ENCODE measurements around the gene TUSC2.
"Not testable (repeated sequence)": the region's sequence is repeated elsewhere in the genome, so short reads cannot be mapped to it uniquely, and the experiment has no call there.

Gene TUSC2

DNA sequence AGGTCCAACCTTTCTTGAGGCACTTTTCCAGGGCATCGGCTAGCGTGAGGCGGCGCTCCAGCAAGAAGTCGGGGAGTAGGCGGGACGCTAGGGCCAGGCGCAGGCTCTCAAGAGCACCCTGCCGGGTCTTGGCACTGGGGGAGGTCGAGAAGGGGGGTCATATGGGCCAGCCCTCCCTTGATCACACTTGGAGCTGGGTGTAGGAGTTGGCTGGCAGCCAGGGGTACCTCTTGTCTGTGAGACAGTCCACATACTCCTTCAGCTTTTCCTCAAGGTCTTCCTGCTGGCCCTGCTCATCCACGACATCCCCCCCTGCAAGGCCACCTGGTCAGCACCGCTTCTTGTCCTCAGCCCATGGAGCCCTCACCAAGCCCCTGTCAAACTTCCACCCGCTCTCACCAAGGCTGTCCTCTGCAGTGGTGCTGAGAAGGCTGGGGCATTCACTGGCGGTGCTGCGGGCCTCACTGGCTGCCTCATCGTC, 37.8 kb downstream of the TUSC2 start:
- peaks cover 13% of the 10 kb centered on the region for H3K4me1 ChIP-seq (ENCODE audit: control insufficient read depth, insufficient read depth, low read length)
- peaks cover 15% of the 10 kb centered on the region for H3K36me3 ChIP-seq (ENCODE audit: control insufficient read depth, insufficient read depth, low read length)
- no peak overlapping the region for H3K9ac ChIP-seq (ENCODE audit: low read length)
- H3K27me3 ChIP-seq (ENCODE audit: control insufficient read depth, insufficient read depth, low read length): no peaks in the 10 kb centered on the region
- H3K4me3 ChIP-seq (ENCODE audit: low read length): no peak overlapping the region
- H3K27ac ChIP-seq (ENCODE audit: low read depth, low read length): no peak overlapping the region

- Histone ChIP-seq H3K27ac (ENCODE audit: low read depth, low read length) (no peak overlapping the region), H3K36me3 (ENCODE audit: control insufficient read depth, insufficient read depth, low read length) (peaks cover 15% of the 10 kb centered on the region), H3K4me1 (ENCODE audit: control insufficient read depth, insufficient read depth, low read length) (peaks cover 13% of the 10 kb centered on the region), H3K9ac (ENCODE audit: low read length) (no peak overlapping the region), H3K4me3 (ENCODE audit: low read length) (no peak overlapping the region), H3K27me3 (ENCODE audit: control insufficient read depth, insufficient read depth, low read length) (no peaks in the 10 kb centered on the region)
Measured at GRCh38 chr3:50289130-50289529, 38.9 kb downstream of the TUSC2 start.

GRCh38 chr3:50288387-50289007, 39.5 kb downstream of the TUSC2 start:
- Histone ChIP-seq H3K9ac (ENCODE audit: low read length) (no peak overlapping the region), H3K27ac (ENCODE audit: low read depth, low read length) (no peak overlapping the region)

GRCh38 chr3:50287262-50287661, 40.8 kb downstream of the TUSC2 start:
- H3K9ac ChIP-seq (ENCODE audit: low read length): no peak overlapping the region
- H3K27ac ChIP-seq (ENCODE audit: low read depth, low read length): no peak overlapping the region
- no peak overlapping the region for H3K4me3 ChIP-seq (ENCODE audit: low read length)
- H3K4me1 ChIP-seq (ENCODE audit: control insufficient read depth, insufficient read depth, low read length): peaks cover 4% of the 10 kb centered on the region
- peaks cover 15% of the 10 kb centered on the region for H3K36me3 ChIP-seq (ENCODE audit: control insufficient read depth, insufficient read depth, low read length)
- H3K27me3 ChIP-seq (ENCODE audit: control insufficient read depth, insufficient read depth, low read length): no peaks in the 10 kb centered on the region

More at GRCh38 chr3:50288387-50289007, 39.5 kb downstream of the TUSC2 start:
- H3K27me3 ChIP-seq (ENCODE audit: control insufficient read depth, insufficient read depth, low read length): no peaks in the 10 kb centered on the region
- H3K36me3 ChIP-seq (ENCODE audit: control insufficient read depth, insufficient read depth, low read length): peaks cover 15% of the 10 kb centered on the region
- no peak overlapping the region for H3K4me3 ChIP-seq (ENCODE audit: low read length)
- H3K4me1 ChIP-seq (ENCODE audit: control insufficient read depth, insufficient read depth, low read length): peaks cover 13% of the 10 kb centered on the region

DNA sequence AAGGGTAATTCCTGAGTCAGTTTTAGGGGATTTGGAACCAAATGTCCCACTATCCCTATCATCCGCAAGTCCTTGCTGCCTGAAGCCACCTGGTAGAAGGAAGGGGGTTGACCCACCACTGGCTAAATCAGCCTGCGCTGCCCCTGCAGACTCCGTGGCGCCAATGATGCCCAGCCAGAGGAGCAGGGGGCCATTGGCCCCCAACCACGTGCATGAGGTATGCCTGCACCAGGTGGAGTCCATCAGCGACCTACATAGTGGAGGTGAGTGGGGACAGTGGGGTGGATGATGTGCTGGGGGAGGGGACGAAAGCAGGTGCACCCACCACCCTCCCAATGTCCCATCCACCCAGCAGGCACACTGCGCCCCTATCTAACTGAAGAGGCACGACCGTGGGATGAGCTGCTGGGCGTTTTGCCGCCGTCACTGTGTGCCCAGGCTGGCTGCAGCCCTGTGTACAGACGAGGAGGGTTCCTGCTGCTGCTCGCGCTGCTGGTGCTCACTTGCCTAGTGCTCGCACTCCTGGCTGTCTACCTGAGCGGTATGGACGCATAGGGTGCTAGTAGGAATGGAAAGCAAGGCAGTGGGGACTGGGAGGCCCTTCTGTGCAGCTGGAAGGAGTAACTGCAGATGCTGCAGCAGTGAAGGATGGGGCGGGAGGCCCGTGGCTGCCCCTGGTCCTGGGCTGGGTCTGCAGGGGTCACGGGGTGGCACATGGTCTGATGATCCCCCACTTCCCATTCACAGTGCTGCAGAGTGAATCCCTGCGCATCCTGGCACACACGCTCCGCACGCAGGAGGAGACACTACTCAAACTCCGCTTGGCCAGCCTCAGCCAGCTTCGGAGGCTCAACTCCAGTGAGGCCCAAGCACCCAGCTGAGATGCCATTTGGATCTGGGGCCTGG, 41.4 kb downstream of the TUSC2 start:
- Histone ChIP-seq H3K27me3 (ENCODE audit: control insufficient read depth, insufficient read depth, low read length) (no peaks in the 10 kb centered on the region), H3K27ac (ENCODE audit: low read depth, low read length) (no peak overlapping the region), H3K4me1 (ENCODE audit: control insufficient read depth, insufficient read depth, low read length) (peaks cover 4% of the 10 kb centered on the region), H3K36me3 (ENCODE audit: control insufficient read depth, insufficient read depth, low read length) (peaks cover 15% of the 10 kb centered on the region), H3K9ac (ENCODE audit: low read length) (no peak overlapping the region), H3K4me3 (ENCODE audit: low read length) (no peak overlapping the region)

DNA sequence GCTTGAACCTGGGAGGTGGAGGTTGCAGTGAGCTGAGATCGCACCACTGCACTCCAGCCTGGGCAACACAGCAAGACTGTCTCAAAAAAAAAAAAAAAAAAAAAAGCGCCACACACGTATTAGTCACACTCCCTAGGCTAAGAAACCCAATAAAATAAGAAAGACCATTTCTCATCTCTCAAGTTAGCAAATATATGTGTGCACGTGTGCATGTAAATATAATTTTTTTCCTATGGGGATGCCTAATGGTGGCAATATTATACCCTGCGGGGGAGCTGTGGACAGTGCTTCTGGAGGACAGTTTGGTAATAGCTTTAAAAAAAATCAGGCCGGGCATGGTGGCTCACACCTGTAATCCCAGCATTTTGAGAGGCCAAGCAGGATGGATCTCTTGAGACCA, 43.9 kb downstream of the TUSC2 start:
- not testable (repeated sequence) for H3K4me1 ChIP-seq (ENCODE audit: control insufficient read depth, insufficient read depth, low read length); H3K27me3 ChIP-seq (ENCODE audit: control insufficient read depth, insufficient read depth, low read length); H3K27ac ChIP-seq (ENCODE audit: low read depth, low read length); H3K4me3 ChIP-seq (ENCODE audit: low read length); H3K9ac ChIP-seq (ENCODE audit: low read length)
- peaks cover 11% of the 10 kb centered on the region for H3K36me3 ChIP-seq (ENCODE audit: control insufficient read depth, insufficient read depth, low read length)

DNA sequence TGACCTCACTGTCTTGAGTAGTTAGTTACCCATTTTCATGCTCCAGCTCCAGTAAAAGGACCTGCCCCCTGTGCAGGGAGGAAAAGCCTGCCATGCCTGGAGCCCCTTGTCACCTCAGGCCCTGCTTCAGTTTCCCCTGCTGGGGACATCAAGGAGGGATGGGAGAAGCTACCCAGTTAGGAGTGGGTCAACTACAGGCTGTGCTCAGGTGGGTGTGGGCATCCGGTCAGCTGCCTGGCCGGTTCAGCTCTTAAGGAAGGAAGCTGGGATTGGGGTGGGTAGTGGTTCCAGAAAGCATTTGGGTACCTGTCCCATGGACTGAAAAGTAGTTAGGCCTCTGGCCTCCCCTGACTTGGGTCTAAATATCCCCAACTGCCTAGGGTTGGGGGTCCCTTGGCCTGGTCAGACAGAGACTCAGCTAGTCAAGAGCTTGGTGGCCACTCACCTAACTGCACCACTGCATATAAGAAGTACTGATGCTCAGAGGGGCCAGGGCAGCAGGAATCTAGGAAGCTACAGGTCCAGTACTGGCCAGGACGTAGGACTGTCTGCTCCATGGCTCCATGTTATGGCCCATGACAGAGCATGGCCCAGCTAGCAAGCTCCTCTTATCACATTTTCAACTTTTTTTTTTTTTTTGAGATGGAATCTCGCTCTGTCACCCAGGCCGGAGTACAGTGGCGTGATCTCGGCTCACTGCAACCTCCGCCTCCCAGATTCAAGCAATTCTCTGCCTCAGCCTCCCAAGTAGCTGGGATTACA, 48.6 kb downstream of the TUSC2 start:
- H3K27me3 ChIP-seq (ENCODE audit: control insufficient read depth, insufficient read depth, low read length): peaks cover 3% of the 10 kb centered on the region
- peaks cover 5% of the 10 kb centered on the region for H3K4me1 ChIP-seq (ENCODE audit: control insufficient read depth, insufficient read depth, low read length)
- H3K9ac ChIP-seq (ENCODE audit: low read length): no peak overlapping the region
- no peaks in the 10 kb centered on the region for H3K36me3 ChIP-seq (ENCODE audit: control insufficient read depth, insufficient read depth, low read length)
- no peak overlapping the region for H3K4me3 ChIP-seq (ENCODE audit: low read length)
- no peak overlapping the region for H3K27ac ChIP-seq (ENCODE audit: low read depth, low read length)

DNA sequence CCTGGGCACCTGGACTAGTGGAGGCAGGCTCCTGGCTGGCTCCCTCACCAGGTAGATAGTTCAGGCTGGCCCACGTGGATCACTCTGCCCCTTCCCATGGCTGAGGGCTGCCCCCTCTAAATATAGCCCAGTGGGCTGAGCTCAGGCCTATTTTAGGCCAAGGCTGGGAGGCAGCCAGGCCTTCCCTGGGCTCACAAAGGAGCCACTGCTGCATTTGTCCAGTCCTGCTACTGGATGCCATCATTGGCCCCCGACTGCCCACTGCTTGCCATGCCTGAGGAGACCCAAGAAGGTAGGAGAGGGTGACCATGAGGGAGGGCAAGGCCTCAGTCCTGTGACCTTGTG, 49.2 kb downstream of the TUSC2 start, which contains the start of gene LSMEM2:
LSMEM2 (plus strand) TSS at position 208 of the 345 bp plus-strand sequence; CDS start at position 235, 27 bp downstream.
- Histone ChIP-seq H3K9ac (ENCODE audit: low read length) (no peak within 1 kb of the TSS), H3K27ac (ENCODE audit: low read depth, low read length) (no peak within 1 kb of the TSS), H3K4me3 (ENCODE audit: low read length) (no peak within 1 kb of the TSS), H3K4me1 (ENCODE audit: control insufficient read depth, insufficient read depth, low read length) (peaks cover 5% of the 10 kb centered on the region), H3K27me3 (ENCODE audit: control insufficient read depth, insufficient read depth, low read length) (peaks cover 8% of the 10 kb centered on the region), H3K36me3 (ENCODE audit: control insufficient read depth, insufficient read depth, low read length) (no peaks in the 10 kb centered on the region)

- no peaks in the 10 kb centered on the region for H3K36me3 ChIP-seq (ENCODE audit: control insufficient read depth, insufficient read depth, low read length)
- no peak overlapping the region for H3K9ac ChIP-seq (ENCODE audit: low read length)
- no peak overlapping the region for H3K27ac ChIP-seq (ENCODE audit: low read depth, low read length)
- peaks cover 9% of the 10 kb centered on the region for H3K27me3 ChIP-seq (ENCODE audit: control insufficient read depth, insufficient read depth, low read length)
- no peak overlapping the region for H3K4me3 ChIP-seq (ENCODE audit: low read length)
- H3K4me1 ChIP-seq (ENCODE audit: control insufficient read depth, insufficient read depth, low read length): peaks cover 5% of the 10 kb centered on the region
Measured at GRCh38 chr3:50278123-50278879, 49.7 kb downstream of the TUSC2 start.

- peaks cover 5% of the 10 kb centered on the region for H3K4me1 ChIP-seq (ENCODE audit: control insufficient read depth, insufficient read depth, low read length)
- peaks cover 9% of the 10 kb centered on the region for H3K27me3 ChIP-seq (ENCODE audit: control insufficient read depth, insufficient read depth, low read length)
- no peak overlapping the region for H3K27ac ChIP-seq (ENCODE audit: low read depth, low read length)
- no peak overlapping the region for H3K4me3 ChIP-seq (ENCODE audit: low read length)
- H3K9ac ChIP-seq (ENCODE audit: low read length): no peak overlapping the region
- H3K36me3 ChIP-seq (ENCODE audit: control insufficient read depth, insufficient read depth, low read length): no peaks in the 10 kb centered on the region
Measured at GRCh38 chr3:50276762-50277101, 51.3 kb downstream of the TUSC2 start.

DNA sequence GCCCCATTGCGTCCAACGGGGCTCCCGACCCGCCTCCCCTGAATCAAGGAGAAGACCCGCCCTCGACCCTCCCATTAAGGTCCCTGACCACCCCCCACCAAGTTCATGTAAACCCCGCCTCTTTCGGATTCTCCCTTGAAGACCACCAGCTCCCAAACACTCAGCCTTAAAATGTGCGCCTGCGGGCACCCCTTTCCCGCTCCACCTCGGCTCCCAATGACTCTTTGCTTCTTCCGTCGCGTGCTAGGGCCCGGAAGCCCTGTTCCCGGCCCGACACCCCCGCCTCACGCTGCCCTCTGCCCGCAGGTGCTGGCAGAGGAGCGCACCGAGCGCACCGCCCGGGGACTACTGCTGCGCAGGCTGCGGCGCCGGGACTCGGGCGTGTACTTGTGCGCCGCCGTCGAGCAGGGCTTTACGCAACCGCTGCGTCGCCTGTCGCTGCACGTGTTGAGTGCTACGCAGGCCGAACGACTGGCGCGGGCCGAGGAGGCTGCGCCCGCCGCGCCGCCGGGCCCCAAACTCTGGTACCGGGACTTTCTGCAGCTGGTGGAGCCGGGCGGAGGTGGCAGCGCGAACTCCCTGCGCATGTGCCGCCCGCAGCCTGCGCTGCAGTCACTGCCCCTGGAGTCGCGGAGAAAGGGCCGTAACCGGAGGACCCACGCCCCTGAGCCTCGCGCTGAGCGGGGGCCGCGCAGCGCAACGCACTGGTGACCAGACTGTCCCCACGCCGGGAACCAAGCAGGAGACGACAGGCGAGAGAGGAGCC, 51.8 kb downstream of the TUSC2 start:
- Histone ChIP-seq H3K4me1 (ENCODE audit: control insufficient read depth, insufficient read depth, low read length) (peaks cover 5% of the 10 kb centered on the region), H3K9ac (ENCODE audit: low read length) (no peak overlapping the region), H3K27me3 (ENCODE audit: control insufficient read depth, insufficient read depth, low read length) (peaks cover 9% of the 10 kb centered on the region), H3K27ac (ENCODE audit: low read depth, low read length) (no peak overlapping the region), H3K4me3 (ENCODE audit: low read length) (no peak overlapping the region), H3K36me3 (ENCODE audit: control insufficient read depth, insufficient read depth, low read length) (no peaks in the 10 kb centered on the region)
